ENCODE results near the gene SEC31B.

SEC31B gene

DNA sequence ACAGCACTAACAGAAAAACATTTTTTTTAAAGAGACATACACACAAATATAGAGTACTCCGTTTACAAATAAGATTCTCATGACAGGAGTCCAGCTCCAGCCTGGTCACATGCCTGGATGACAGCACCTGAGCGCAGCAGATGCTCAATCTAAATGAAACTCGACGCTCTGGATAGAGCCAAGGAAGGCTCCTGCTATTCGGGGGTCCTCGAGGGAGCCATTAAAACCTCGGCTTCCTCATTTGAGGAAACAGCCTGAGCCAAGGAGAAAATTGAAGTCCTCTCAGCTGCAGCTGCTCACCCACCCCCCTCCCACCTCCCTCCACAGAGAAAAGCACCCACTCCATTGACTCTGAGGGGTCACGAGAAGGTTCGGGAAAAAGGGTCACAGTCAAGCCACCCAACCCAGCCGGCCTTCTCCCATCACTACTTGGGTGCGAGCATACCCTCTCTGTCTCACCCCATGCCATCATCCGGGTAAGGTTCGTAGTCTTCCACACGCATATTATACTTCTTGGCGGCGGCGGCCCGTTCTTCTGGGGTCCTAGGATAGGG is 9.3 kb upstream of the SEC31B start:
- in situ Hi-C loops (cut with MboI; ENCODE audit: low sequenced_read_pairs): no loop called here

DNA sequence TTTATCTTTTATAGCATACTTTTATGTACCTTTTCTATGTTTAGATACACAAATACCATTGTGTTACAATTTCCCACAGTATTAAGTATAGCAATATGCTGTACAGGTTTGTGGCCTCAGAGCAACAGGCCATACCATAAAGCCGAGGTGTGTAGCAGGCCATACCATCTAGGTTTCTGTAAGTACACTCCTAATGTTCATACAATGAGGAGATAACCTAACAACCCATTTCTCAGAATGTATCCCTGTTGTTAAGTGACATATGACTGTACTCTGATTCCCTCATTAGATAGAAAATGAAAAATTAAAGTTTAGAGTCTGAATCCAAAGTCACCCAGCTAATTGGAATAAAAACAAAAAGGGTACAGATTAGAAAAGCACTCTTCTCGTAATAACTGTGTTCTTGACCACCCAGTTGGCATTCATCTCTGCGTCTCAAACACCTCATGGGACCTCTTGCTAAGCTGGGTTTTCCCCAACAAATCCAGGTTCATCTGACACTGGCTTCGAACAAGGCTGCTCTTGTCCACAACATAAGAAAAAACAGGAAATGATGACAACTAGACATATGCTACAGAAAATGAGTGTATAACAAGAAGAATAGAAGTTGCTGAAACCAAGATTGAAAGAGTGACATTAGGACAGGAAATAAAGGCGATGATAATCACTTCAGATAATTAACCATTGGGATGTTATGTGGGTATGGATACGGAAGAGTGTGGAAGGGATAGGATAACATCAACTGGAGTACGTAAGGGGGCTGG is 8.6 kb upstream of the SEC31B start:
- in situ Hi-C loops (cut with MboI; ENCODE audit: low sequenced_read_pairs): no loop called here

DNA sequence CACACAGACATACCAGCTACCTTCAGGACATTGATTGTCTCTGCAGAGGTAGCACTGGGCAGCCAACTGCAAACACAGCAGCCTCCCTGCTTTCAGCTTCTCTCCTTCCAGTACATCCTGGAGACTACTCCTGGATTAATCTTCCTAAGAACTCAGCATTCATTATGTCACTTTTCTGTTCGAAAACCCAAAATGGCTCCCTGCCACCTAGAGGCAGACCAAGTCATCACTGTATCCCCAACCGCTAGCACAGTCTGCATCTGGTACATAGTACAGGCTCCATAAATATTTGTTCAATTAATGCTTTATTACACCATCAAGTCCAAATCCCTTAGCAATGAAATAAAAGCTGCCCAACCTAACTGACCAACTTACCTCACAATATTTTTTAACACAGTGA is 5.0 kb upstream of the SEC31B start:
- in situ Hi-C loops (cut with MboI; ENCODE audit: low sequenced_read_pairs): no loop called here

DNA sequence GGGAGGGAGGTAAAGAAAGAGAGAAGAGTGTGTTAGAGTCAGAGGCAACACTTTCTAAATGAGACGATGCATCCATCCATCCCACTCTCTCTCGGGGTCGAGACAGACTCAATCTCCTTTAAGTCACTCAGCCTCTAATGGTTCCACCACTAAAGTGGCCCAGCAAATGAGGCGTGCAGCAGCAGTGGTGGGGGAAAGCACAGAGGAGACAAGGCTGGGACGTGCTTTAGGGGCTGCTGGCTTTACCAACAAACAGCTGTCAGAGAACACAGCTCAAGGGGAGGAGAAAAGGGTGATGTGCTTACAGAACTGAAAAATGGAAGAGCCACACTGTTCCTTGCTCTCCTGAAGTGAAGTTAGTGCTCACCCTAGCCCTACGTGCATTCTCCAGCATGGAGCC is 4.5 kb upstream of the SEC31B start:
- in situ Hi-C loops (cut with MboI; ENCODE audit: low sequenced_read_pairs): no loop called here

- in situ Hi-C loops (cut with MboI; ENCODE audit: low sequenced_read_pairs): no loop called here
These were observed 3.3 kb upstream of the SEC31B start for GRCh38 chr10:100522945-100523344.

DNA sequence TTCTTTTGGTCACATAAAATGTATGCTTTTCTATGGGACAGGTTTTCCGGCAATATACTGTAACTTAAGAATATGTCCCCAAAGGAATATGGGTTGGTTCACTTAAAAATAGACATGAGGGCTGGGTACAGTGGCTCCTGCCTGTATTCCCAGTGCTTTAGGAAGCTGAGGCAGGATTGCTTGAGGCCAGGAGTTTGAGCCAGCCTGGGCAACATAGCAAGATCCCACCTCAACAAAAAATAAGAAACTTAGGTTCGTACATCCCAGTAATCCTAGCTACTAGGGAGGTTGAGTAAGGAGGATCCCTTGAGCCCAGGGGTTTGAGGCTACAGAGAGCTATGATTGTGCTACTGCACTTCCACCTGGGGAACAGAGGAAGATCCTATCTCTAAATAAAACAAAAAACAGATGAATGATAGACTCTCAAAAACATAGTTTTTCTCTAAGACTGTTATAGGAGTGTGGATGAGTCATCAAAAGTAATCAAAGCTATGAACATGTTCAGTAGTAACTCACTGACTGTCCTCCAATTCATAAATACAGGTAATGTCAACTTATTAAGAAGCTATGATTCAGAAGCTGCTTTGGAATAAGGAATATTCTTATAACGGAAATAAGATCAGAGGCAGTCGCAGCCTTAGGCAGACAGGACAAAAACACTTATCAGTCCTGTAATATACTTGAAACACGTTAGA is 2.6 kb upstream of the SEC31B start:
- in situ Hi-C loops (cut with MboI; ENCODE audit: low sequenced_read_pairs): no loop called here

- in situ Hi-C loops (cut with MboI; ENCODE audit: low sequenced_read_pairs): no loop called here
These were observed 1.1 kb upstream of the SEC31B start for GRCh38 chr10:100520811-100521210.

GRCh38 chr10:100518761-100519241 is 860 bp downstream of the SEC31B start:
- in situ Hi-C loops (cut with MboI; ENCODE audit: low sequenced_read_pairs): no loop called here

DNA sequence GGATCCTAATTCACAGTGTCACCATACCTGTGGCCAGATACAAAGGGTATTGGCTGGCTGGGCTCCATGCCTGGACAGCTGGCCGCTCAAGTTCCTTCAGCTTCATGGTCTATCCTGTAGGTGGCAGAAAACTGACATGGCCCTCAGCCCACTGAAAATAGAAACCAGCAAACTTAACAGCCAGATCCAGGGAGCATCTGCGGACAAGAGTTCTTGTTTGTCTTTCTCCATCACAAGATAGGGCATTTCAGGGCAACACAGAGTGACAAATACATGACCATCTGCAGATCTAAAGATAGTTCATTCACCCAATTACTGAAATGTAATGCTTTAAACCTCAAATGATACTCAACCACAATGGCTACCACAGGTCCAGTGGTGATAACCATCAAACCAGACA is 2.8 kb downstream of the SEC31B start:
- in situ Hi-C loops (cut with MboI; ENCODE audit: low sequenced_read_pairs): no loop called here

- in situ Hi-C loops (cut with MboI; ENCODE audit: low sequenced_read_pairs): no loop called here
These were observed 4.0 kb downstream of the SEC31B start for GRCh38 chr10:100515612-100516011.

DNA sequence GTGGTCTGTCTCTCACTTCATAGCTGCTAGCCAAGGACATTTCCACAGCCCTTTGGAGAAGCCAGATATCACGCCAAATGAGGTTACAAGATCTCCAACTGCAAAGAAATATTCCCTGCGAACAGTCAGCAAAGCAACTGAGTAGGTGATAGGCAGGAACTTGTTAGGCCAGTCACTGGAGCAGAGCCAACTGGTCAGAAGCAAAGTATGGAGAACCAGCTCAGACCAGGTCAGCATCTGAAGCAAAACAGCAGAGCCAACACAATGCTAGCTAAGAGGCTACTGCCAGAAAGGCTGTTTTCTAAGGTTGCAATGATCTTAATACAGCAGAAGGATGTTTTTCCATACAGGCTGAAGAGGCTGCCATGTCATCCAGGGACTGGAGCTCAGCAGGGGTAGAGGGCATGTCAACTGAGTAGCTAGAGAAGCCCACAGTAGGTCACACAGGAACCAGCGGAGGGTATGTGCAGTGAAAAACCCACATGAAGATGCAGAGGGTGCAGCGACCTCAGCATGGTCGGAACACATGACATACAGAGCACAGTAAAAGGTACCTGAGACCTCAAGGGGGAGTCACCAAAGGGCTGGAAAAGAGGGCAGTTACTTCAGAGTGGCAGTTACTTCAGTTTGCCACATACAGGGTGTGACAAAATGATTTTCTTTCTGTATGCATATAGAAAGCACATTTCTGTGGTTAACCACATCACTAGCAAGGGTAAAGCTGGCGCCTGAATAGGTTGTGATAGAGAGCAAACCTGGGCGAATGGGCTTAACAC is 8.9 kb downstream of the SEC31B start:
- in situ Hi-C loops (cut with MboI; ENCODE audit: low sequenced_read_pairs): no loop called here

DNA sequence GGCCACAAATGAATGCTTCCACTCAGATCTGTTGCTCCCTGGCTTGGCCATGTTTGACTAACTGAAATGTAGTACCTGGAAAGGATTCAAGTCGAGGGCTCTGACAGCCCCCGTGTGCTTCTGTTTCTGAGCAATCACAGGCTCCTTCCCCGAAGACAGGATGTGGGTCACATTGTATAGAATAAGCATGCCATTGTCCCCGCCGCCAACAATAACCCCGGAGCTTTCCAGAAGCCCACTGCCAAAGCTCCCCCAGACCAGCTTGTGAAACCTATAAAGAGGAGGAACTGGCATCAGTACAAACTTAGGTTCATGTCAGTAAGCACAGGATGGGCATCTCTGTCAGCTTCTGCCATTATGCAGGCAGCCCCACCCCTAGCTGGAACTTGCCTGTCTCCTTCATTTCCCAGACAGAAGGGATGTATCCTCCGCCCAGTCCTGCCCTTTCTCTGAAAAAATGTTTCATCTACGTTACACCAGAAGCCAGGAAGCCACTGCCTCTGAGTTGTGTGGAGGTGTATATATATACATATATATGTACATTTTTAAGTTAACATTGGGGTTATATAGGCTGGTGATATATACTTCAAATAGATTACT is 10.3 kb downstream of the SEC31B start:
- in situ Hi-C loops (cut with MboI; ENCODE audit: low sequenced_read_pairs): no loop called here

DNA sequence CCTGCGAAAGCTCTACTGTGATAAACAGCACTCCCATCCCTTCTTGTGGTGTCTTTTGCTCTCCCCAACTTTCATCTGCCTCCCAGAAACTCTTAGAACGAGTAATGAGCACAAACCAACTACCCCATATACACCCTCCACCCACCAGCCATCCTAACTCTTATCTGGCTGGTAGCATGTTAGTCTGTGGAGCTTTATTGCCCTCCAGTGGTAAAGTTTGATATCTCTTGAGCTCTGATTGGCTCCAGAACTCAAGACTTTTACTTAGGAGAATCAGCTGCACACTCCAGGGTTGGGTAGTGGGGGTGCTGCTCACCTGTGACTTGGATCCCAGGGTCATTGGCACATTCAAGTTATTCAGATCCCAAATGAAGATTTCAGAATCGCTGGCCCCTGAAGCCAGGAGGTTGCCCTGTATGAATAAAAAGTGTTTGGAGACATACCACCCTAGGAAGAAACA is 10.9 kb downstream of the SEC31B start:
- in situ Hi-C loops (cut with MboI; ENCODE audit: low sequenced_read_pairs): no loop called here

- in situ Hi-C loops (cut with MboI; ENCODE audit: low sequenced_read_pairs): no loop called here
These were observed 11.4 kb downstream of the SEC31B start for GRCh38 chr10:100508266-100508665.

DNA sequence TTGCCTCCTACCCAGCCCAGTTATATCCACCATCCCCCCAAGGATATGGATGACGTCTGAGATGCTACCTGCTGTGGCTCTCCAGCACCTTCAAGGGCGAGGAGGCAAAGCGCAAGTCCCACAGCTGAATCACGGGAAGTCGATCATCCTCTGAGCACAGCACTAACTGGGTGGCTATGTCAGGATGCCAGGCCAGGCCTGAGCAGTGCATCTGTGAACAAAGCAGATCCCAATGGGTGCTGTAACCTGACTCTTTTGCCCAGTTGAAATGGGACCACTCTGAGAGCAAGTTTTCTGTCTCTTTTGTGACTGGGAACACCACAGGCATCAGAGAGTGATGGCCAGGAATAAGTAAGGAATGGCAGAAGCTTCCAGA is 12.3 kb downstream of the SEC31B start:
- in situ Hi-C loops (cut with MboI; ENCODE audit: low sequenced_read_pairs): no loop called here

GRCh38 chr10:100506596-100507356 is 12.9 kb downstream of the SEC31B start:
- in situ Hi-C loops (cut with MboI; ENCODE audit: low sequenced_read_pairs): no loop called here

GRCh38 chr10:100505164-100505563 is 14.5 kb downstream of the SEC31B start:
- in situ Hi-C loops (cut with MboI; ENCODE audit: low sequenced_read_pairs): no loop called here

DNA sequence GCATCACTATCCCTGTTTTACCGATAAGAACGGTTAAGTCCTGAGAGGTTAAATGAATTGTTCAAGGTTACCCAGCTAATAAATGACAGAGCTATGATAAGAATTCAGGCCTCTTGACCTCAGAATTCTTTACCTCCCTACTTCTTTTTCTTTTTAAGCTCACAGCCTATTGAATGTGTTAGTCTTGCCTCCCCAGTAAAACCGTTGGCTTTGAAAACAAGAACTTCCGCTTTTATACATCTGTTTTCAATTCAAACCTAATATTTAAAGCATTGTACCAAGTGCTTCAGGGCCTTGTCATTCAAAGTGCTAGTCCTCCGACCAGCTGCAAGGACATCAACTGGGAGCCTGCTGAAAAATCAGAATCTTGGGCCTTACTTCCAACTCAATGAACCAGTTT is 15.6 kb downstream of the SEC31B start:
- in situ Hi-C loops (cut with MboI; ENCODE audit: low sequenced_read_pairs): no loop called here

- in situ Hi-C loops (cut with MboI; ENCODE audit: low sequenced_read_pairs): no loop called here
These were observed 16.7 kb downstream of the SEC31B start for GRCh38 chr10:100502926-100503494.

- in situ Hi-C loops (cut with MboI; ENCODE audit: low sequenced_read_pairs): no loop called here
These were observed 18.2 kb downstream of the SEC31B start for GRCh38 chr10:100501423-100501822.

Data from hTERT RPE-1 (cell line).